Stomach (tissue), 9 donors: ENCODE measurements around the gene SERPINB4. TPM values are rescaled to one million over a fixed set of nuclear protein-coding genes. Genes with fewer than 3 reads are reported as not detected.

Source experiments
- DNase-seq, 2 donors: peaks; one replicate each; pipeline versions ENCODE4 v3.0.0 to v3.0.0-alpha.2; 2013 to 2019
- H3K27ac ChIP-seq, 5 donors: fragments of 200-600 bp in 4 of 5; sonication (generic) in 4 of 5; one replicate each; pipeline ENCODE4 v1.5.1; 2013 to 2019; ENCODE audit warnings: mild to moderate bottlenecking in 1 of 5, moderate library complexity in 1 of 5
- H3K27me3 ChIP-seq, 3 donors: fragments of 200-600 bp; sonication (generic); one replicate each; pipeline ENCODE4 v1.5.1; 2017 to 2019; ENCODE audit warnings: mixed run types in 1 of 3
- H3K36me3 ChIP-seq, 4 donors: fragments of 200-600 bp; sonication (generic); 1 replicate in 3 of 4; 2 replicates in 1 of 4; pipeline ENCODE4 v1.5.1; 2016 to 2019
- H3K4me1 ChIP-seq, 4 donors: fragments of 200-600 bp; sonication (generic); one replicate each; pipeline ENCODE4 v1.5.1; 2016 to 2019
- H3K4me3 ChIP-seq, 4 donors: fragments of 200-600 bp; sonication (generic) in 3 of 4; one replicate each; pipeline ENCODE4 v1.5.1; 2016 to 2019; ENCODE audit warnings: mild to moderate bottlenecking in 1 of 4
- H3K9me3 ChIP-seq, 4 donors: fragments of 200-600 bp; sonication (generic); one replicate each; pipeline ENCODE4 v1.5.1; 2016 to 2019
- EP300 ChIP-seq: sonication (generic); formaldehyde crosslinking; IDR thresholded peaks from one replicate; pipeline ENCODE4 v1.6.1; 2017; ENCODE audit warnings: antibody characterized with exemption
- POLR2A ChIP-seq, 4 donors: fragments of 450-650 bp; IDR thresholded peaks; one replicate each; pipeline ENCODE4 v1.6.1; 2016; ENCODE audit warnings: antibody characterized with exemption in 4 of 4, control low read depth in 2 of 4, mild to moderate bottlenecking in 1 of 4, moderate library complexity in 1 of 4
- POLR2AphosphoS5 ChIP-seq, 3 donors: sonication (generic); formaldehyde crosslinking; IDR thresholded peaks; one replicate each; pipeline ENCODE4 v1.6.1; 2016; ENCODE audit warnings: antibody characterized with exemption in 3 of 3
- WGBS, 5 donors: extraction: QIAGEN DNeasy Blood & Tissue Kit in 3 of 5; methylation state at CpG; one replicate each; pipeline versions ENCODE4 v1.1.5 to v1.1.7; 2013 to 2018; 5-methylcytosine and 5-hydroxymethylcytosine counted together
- intact Hi-C: fragments of 100-400 bp; cut with DNase I; formaldehyde crosslinking; loops from one replicate; pipeline ENCODE4 v1.15.1; 2023; ENCODE audit warnings: low total_unique reads
- polyA plus RNA-seq, 3 donors: library from polyadenylated mRNA; stranded (reverse); fragments of 200-250 nt; gene quantifications; one replicate each; pipeline ENCODE4 v1.2.3, GENCODE V29; 2013
- total RNA-seq, 5 donors: library from RNA; depleted of rRNA; stranded (reverse); fragments of >200 nt; gene quantifications; one replicate each; pipeline versions ENCODE4 v1.1.0 to v1.2.3, GENCODE V29; 2014 to 2016
- TF ChIP-seq, protein P1 (sequence below), 7 experiments: fragments of 450-650 bp in 4 of 7; fragments of 200-600 bp in 3 of 7; sonication (generic) in 3 of 7; IDR thresholded peaks; one replicate each; pipeline ENCODE4 v1.5.1; 2016 to 2019; ENCODE audit warnings: antibody characterized with exemption in 7 of 7, control low read depth in 2 of 7, mild to moderate bottlenecking in 1 of 7
- donor health status: healthy with polysubstance abuse.
- donor health status: Bipolar disorder and iron deficiency.
- donor health status: healthy.

SERPINB4 gene
- total and polyA plus RNA-seq, 8 donors, result 0.46 to 3.8 (median 0.68) TPM; not detected in 5

DNA sequence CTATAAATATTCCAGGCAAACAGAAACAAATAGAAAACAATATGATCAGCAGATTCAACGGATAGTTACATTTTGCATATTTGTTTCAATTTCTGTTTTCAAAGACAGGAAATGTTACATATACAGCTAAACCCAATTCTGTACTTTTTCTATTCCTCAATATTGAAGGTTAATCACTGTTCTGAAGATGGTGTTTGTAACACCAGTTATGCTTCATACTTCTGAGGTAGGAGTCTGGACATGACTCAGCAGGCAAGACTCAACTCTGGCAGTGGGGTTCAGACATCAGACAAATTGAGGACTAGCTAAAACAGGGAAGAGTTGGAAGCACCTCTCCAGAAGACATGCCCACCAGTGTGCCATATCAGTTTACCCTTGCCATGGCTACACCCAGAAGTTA lies 40.3 kb downstream of the SERPINB4 start:
- no peaks in the 10 kb centered on the region for H3K27me3 ChIP-seq
- no peak for DNase-seq
- no peak overlapping the region for H3K27ac ChIP-seq
- H3K9me3 ChIP-seq, result peaks cover 0 to 5% (median 0%) of the 10 kb centered on the region in 4 donors
- TF ChIP-seq, protein P1, sequence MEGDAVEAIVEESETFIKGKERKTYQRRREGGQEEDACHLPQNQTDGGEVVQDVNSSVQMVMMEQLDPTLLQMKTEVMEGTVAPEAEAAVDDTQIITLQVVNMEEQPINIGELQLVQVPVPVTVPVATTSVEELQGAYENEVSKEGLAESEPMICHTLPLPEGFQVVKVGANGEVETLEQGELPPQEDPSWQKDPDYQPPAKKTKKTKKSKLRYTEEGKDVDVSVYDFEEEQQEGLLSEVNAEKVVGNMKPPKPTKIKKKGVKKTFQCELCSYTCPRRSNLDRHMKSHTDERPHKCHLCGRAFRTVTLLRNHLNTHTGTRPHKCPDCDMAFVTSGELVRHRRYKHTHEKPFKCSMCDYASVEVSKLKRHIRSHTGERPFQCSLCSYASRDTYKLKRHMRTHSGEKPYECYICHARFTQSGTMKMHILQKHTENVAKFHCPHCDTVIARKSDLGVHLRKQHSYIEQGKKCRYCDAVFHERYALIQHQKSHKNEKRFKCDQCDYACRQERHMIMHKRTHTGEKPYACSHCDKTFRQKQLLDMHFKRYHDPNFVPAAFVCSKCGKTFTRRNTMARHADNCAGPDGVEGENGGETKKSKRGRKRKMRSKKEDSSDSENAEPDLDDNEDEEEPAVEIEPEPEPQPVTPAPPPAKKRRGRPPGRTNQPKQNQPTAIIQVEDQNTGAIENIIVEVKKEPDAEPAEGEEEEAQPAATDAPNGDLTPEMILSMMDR (IDR thresholded peaks at IDR 0.05), result no peak
- TF ChIP-seq EP300, result no peak
- intact Hi-C loops, result no loop called here
- no peaks in the 10 kb centered on the region for H3K36me3 ChIP-seq
- 0 to 45% (median 2%) methylated on average over 1 of the region's 1 CpG for WGBS, 5 donors
- H3K4me1 ChIP-seq, result no peaks in the 10 kb centered on the region
- no peak overlapping the region for H3K4me3 ChIP-seq

DNA sequence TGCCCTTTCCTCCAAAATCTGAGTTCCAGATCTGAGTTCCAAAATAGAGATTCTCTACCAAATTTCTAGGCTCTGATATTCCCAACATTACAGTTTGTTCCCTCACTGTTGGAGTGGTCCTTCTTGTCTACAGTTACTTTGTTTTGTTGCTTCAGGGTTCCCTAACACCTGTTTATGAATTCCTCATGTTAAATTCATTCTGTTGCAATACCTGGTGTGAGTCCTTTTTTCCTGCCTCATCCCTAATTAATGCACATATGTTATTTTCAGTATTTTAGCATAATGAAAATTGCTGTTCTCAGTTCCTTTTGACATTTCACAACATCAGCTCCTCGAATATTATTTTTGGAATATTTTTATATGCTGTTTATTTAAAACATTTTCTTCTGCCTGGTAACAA lies 40.7 kb downstream of the SERPINB4 start:
- WGBS, 5 donors, result 49 to 69% (median 59%) methylated on average over 1 of the region's 1 CpG

DNA sequence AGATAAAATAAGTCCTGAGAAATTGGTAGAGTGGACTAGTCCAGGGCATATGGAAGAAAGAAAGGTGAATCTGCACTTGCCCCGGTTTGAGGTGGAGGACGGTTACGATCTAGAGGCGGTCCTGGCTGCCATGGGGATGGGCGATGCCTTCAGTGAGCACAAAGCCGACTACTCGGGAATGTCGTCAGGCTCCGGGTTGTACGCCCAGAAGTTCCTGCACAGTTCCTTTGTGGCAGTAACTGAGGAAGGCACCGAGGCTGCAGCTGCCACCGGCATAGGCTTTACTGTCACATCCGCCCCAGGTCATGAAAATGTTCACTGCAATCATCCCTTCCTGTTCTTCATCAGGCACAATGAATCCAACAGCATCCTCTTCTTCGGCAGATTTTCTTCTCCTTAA lies 47.1 kb downstream of the SERPINB4 start:
- Histone ChIP-seq H3K27me3 (no peaks in the 10 kb centered on the region), H3K4me3 (no peak overlapping the region), H3K4me1 (no peaks in the 10 kb centered on the region), H3K27ac (no peak overlapping the region), H3K36me3 (no peaks in the 10 kb centered on the region), H3K9me3 (peaks cover 0 to 5% (median 0%) of the 10 kb centered on the region in 4 donors)
- intact Hi-C loops, result no loop called here
- TF ChIP-seq EP300 (no peak), POLR2AphosphoS5 (IDR thresholded peaks at IDR 0.05) (no peak), POLR2A (IDR thresholded peaks at IDR 0.05) (no peak)
- TF ChIP-seq, protein P1 (IDR thresholded peaks at IDR 0.05), result no peak
- WGBS, 5 donors, result 73 to 83% (median 76%) methylated on average over 14 of the region's 14 CpGs
- no peak for DNase-seq

More for the DNA sequence above, 40.7 kb downstream of the SERPINB4 start:
- H3K9me3 ChIP-seq, result peaks cover 0 to 5% (median 0%) of the 10 kb centered on the region in 4 donors
- intact Hi-C loops, result no loop called here
- TF ChIP-seq EP300 (no peak), POLR2AphosphoS5 (IDR thresholded peaks at IDR 0.05) (no peak), POLR2A (IDR thresholded peaks at IDR 0.05) (no peak)
- TF ChIP-seq, protein P1 (IDR thresholded peaks at IDR 0.05), result no peak
- H3K4me1 ChIP-seq, result no peaks in the 10 kb centered on the region
- no peak overlapping the region for H3K4me3 ChIP-seq
- H3K27ac ChIP-seq, result no peak overlapping the region
- H3K36me3 ChIP-seq, result no peaks in the 10 kb centered on the region
- DNase-seq, result no peak
- no peaks in the 10 kb centered on the region for H3K27me3 ChIP-seq

DNA sequence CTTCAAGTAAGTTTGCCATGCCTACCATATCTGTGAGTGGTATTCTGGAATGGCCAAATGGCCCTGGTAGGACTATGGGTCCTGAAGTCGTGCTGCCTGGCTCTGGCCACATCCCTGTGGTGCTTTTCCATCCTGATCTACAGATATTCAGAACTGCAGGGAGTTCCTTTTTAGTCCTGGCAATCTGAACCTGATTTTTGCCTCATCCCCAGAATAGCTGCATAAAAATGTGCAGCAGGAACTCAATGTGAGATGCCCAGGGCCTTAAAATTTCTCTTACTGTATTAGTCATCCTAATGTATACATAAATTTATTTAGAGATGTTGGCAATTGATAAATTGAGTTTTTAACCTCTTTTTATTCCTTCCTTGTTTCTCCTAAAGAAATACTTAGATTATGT lies 51.6 kb downstream of the SERPINB4 start:
- H3K36me3 ChIP-seq, result no peaks in the 10 kb centered on the region
- H3K27ac ChIP-seq, result no peak overlapping the region
- 25 to 74% (median 48%) methylated on average over 1 of the region's 1 CpG for WGBS, 5 donors
- no peak overlapping the region for H3K4me3 ChIP-seq
- TF ChIP-seq POLR2A (IDR thresholded peaks at IDR 0.05) (no peak), EP300 (no peak), POLR2AphosphoS5 (IDR thresholded peaks at IDR 0.05) (no peak)
- TF ChIP-seq, protein P1 (IDR thresholded peaks at IDR 0.05), result no peak
- intact Hi-C loops, result no loop called here
- H3K4me1 ChIP-seq, result no peaks in the 10 kb centered on the region
- DNase-seq, result no peak
- H3K9me3 ChIP-seq, result no peaks in the 10 kb centered on the region
- no peaks in the 10 kb centered on the region for H3K27me3 ChIP-seq
